HL-60 (cell line): ENCODE measurements around the gene CHAC2.
A peak's percentile ranks its signal among the peaks of the same experiment; 100 is the strongest.
"Not testable (repeated sequence)": the region's sequence is repeated elsewhere in the genome, so short reads cannot be mapped to it uniquely, and the experiment has no call there.

Experiments
- DNase-seq, 2 experiments: peaks; one replicate each; pipeline ENCODE4 v3.0.0-alpha.2; 2010 to 2020; ENCODE audit warnings: low read depth in 1 of 2, low spot score in 1 of 2
- H3K27ac ChIP-seq: fragments of 250-450 bp; sonication (Bioruptor Pico); replicated peaks from 2 replicates; pipeline ENCODE4 v1.5.1; 2020; ENCODE audit warnings: mild to moderate bottlenecking, moderate library complexity
- H3K27me3 ChIP-seq: fragments of 250-450 bp; sonication (Bioruptor Pico); 2 replicates; pipeline ENCODE4 v1.5.1; 2021; ENCODE audit warnings: mild to moderate bottlenecking, moderate library complexity; ENCODE audit not compliant: insufficient read depth, poor library complexity, severe bottlenecking
- H3K4me3 ChIP-seq: replicated peaks from 2 replicates; pipeline ENCODE4 v1.5.1; 2011; ENCODE audit warnings: mild to moderate bottlenecking, control low read depth, low read length; ENCODE audit not compliant: insufficient read depth
- CTCF ChIP-seq: IDR thresholded peaks from one replicate; pipeline ENCODE4 v1.5.1; 2011; ENCODE audit warnings: low read length, control low read depth, inconsistent platforms; ENCODE audit not compliant: insufficient read depth
- GABPA ChIP-seq: IDR thresholded peaks from 2 replicates; pipeline ENCODE4 v1.6.1; 2012; ENCODE audit warnings: low read depth
- POLR2AphosphoS5 ChIP-seq: IDR thresholded peaks from 2 replicates; pipeline ENCODE4 v1.6.1; 2012; ENCODE audit warnings: low read depth
- REST ChIP-seq: IDR thresholded peaks from 2 replicates; pipeline ENCODE4 v1.6.1; 2012; ENCODE audit warnings: low read depth; ENCODE audit not compliant: insufficient replicate concordance
- SPI1 ChIP-seq: IDR thresholded peaks from 2 replicates; pipeline ENCODE4 v1.6.1; 2012; ENCODE audit warnings: low read depth, mild to moderate bottlenecking, borderline replicate concordance
- long read RNA-seq: library from polyadenylated mRNA; unstranded; transcript quantifications from one replicate; pipeline ENCODE4 v2.0.0, GENCODE V29; 2020

The CHAC2 gene
- long read RNA-seq, transcript CHAC2-201 (3 exons, 1,321 nt): major isoform, 38 of 46 reads
- long read RNA-seq, partial matches to known transcripts: 0 of 46 reads
- long read RNA-seq, other reads (novel, unspliced or antisense): 8 of 46 reads

GRCh38 chr2:53767405-53768241 lies at the start of gene CHAC2:
TSS of gene CHAC2 (plus strand) at chr2:53767804. CDS start at chr2:53767887, 83 bp downstream.
- DNase-seq: peak; percentile 63 to 86
- H3K27me3 ChIP-seq: no peaks in the 10 kb centered on the region
- TF ChIP-seq SPI1 (no peak), POLR2AphosphoS5 (peak; percentile 86)
- H3K27ac ChIP-seq: peak within 1 kb of the TSS; percentile 84
- H3K4me3 ChIP-seq: peak within 1 kb of the TSS; percentile 92

GRCh38 chr2:53720944-53721343 lies 46.7 kb upstream of the CHAC2 start:
- H3K27me3 ChIP-seq, DNase-seq, H3K4me3 ChIP-seq, H3K27ac ChIP-seq: not testable (repeated sequence)

GRCh38 chr2:53724536-53724935 lies 43.1 kb upstream of the CHAC2 start:
- H3K27me3 ChIP-seq: no peaks in the 10 kb centered on the region
- no peak for DNase-seq
- TF ChIP-seq GABPA: no peak
- TF ChIP-seq REST: no peak
- no peak for TF ChIP-seq SPI1
- TF ChIP-seq CTCF: no peak
- TF ChIP-seq POLR2AphosphoS5: no peak
- no peak overlapping the region for H3K27ac ChIP-seq
- no peak overlapping the region for H3K4me3 ChIP-seq

- Histone ChIP-seq H3K4me3 (no peak overlapping the region), H3K27me3 (no peaks in the 10 kb centered on the region), H3K27ac (no peak overlapping the region)
- no peak for DNase-seq
- no peak for TF ChIP-seq POLR2AphosphoS5
- no peak for TF ChIP-seq CTCF
- TF ChIP-seq GABPA: no peak
- TF ChIP-seq REST: no peak
- TF ChIP-seq SPI1: no peak
These were observed 41.9 kb upstream of the CHAC2 start for GRCh38 chr2:53725662-53726061.
